ENCODE results near the gene ENPP7. TPM values are rescaled to one million over a fixed set of nuclear protein-coding genes. Genes with fewer than 3 reads are reported as not detected.

The ENPP7 gene
- total RNA-seq, 4 donors from 2014 or later = not detected

DNA sequence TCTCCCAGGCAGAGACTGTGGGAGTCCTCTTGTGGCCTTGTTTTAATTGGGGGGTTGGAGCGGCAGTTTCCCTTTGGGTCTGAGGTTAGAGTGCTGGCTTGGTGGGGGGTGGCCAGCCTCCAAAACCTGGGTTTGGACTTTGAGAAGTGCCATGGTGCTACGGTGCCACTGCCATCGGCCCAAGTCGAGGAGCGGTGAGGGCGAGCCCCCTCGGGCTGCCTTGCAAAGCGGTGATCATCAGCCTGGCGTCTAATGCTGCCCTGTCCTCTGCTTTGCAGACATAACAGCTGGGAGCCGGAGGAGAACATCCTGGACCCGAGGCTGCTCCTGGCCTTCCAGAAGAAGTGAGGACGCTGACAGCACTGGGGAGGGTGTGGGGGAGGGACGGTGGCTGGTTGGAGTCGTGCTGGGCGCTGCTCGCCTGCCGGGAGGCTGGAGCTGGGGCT, 48.4 kb downstream of the ENPP7 start:
- intact Hi-C loops (cut with DNase I; ENCODE audit: low total_unique reads) = loop anchor here (5.0 kb wide), 1 partner anchor 443 kb away; the partner anchor contains the start of genes SGSH and SLC26A11
- no peak for TF ChIP-seq POLR2A (IDR thresholded peaks at IDR 0.05)
- TF ChIP-seq, protein P1, sequence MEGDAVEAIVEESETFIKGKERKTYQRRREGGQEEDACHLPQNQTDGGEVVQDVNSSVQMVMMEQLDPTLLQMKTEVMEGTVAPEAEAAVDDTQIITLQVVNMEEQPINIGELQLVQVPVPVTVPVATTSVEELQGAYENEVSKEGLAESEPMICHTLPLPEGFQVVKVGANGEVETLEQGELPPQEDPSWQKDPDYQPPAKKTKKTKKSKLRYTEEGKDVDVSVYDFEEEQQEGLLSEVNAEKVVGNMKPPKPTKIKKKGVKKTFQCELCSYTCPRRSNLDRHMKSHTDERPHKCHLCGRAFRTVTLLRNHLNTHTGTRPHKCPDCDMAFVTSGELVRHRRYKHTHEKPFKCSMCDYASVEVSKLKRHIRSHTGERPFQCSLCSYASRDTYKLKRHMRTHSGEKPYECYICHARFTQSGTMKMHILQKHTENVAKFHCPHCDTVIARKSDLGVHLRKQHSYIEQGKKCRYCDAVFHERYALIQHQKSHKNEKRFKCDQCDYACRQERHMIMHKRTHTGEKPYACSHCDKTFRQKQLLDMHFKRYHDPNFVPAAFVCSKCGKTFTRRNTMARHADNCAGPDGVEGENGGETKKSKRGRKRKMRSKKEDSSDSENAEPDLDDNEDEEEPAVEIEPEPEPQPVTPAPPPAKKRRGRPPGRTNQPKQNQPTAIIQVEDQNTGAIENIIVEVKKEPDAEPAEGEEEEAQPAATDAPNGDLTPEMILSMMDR (IDR thresholded peaks at IDR 0.05) = no peak
- no peak for DNase-seq (ENCODE audit: low spot score in 2 of 2)
- H3K4me3 ChIP-seq (ENCODE audit: low read depth, poor library complexity, severe bottlenecking) = no peak overlapping the region
- WGBS, 2 donors = 32 to 38% methylated on average over 17 of the region's 17 CpGs

DNA sequence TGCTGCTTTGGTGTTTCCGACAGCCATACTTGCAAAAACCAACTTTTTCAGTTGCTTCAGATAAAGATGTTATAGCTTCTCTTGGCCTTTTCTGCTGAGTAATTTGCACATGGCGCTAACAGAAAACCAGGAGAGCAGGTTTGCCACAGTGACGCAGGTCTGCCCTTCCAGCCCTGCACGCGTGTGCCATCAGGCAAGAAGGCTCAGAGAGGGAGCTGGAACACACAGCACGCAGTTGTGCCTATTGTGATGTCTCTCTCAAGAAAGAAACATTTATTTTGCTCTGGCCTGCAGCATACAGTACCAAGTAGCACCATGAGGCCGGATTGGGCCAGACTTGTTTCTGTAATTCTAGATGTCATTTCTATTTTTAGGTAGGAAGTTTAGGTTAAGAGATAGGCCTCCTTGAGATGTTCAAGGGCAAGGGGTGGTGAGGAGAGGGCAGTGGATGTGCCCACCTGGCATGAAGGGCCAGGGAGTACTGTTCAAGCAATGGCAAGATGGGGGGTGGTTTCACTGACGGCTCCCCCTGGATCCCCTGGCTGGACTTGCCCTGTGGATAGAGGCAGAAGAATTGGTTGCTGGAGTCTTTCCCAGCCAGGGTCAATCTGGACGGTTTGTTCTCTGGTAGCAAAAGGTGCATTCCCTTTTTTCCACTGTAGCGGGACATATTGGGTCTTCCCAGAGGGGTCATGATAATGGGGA, 49.1 kb downstream of the ENPP7 start:
- no peak for TF ChIP-seq POLR2A (IDR thresholded peaks at IDR 0.05)
- TF ChIP-seq, protein P1 (IDR thresholded peaks at IDR 0.05) = no peak
- H3K4me3 ChIP-seq (ENCODE audit: low read depth, poor library complexity, severe bottlenecking) = no peak overlapping the region
- DNase-seq (ENCODE audit: low spot score in 2 of 2) = no peak
- intact Hi-C loops (cut with DNase I; ENCODE audit: low total_unique reads) = loop anchor here (5.0 kb wide), 1 partner anchor 442 kb away; the partner anchor contains the start of genes SGSH and SLC26A11
- WGBS, 2 donors = 75 to 79% methylated on average over 10 of the region's 10 CpGs

DNA sequence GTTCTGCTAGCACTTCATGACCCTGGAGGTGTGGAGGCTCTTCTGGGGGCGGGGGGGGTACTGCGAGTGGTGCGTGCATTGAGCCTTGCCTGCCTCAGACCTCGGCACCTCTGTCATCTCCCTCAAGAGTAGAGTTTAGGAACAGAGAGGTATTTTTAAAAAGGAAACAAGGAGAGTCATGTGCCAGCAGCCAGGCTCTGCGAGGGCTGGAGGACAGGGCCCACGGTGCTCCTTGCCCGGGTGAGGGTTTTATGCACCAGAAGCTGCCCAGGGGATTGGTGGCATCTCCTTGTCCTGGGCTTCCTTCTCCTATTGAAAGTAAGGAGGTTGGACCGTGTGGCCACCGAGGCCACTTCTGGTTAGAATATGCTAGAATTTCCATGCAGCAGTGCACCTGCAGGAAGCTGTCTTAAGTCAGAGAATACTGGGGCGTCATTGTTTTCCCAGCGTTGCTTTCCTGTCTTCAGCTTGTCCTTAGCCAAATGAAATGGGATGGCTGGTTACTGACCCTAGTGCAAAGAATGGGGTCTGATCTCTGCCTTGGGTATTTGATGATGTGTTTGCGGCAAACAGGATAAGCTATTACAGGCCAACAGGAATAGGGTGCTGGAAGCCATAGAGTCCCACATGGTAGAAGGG, 50.4 kb downstream of the ENPP7 start:
- 74 to 93% methylated on average over 12 of the region's 12 CpGs for WGBS, 2 donors
- TF ChIP-seq, protein P1 (IDR thresholded peaks at IDR 0.05) = no peak
- no peak for TF ChIP-seq POLR2A (IDR thresholded peaks at IDR 0.05)
- intact Hi-C loops (cut with DNase I; ENCODE audit: low total_unique reads) = no loop called here
- DNase-seq (ENCODE audit: low spot score in 2 of 2) = no peak
- no peak overlapping the region for H3K4me3 ChIP-seq (ENCODE audit: low read depth, poor library complexity, severe bottlenecking)

DNA sequence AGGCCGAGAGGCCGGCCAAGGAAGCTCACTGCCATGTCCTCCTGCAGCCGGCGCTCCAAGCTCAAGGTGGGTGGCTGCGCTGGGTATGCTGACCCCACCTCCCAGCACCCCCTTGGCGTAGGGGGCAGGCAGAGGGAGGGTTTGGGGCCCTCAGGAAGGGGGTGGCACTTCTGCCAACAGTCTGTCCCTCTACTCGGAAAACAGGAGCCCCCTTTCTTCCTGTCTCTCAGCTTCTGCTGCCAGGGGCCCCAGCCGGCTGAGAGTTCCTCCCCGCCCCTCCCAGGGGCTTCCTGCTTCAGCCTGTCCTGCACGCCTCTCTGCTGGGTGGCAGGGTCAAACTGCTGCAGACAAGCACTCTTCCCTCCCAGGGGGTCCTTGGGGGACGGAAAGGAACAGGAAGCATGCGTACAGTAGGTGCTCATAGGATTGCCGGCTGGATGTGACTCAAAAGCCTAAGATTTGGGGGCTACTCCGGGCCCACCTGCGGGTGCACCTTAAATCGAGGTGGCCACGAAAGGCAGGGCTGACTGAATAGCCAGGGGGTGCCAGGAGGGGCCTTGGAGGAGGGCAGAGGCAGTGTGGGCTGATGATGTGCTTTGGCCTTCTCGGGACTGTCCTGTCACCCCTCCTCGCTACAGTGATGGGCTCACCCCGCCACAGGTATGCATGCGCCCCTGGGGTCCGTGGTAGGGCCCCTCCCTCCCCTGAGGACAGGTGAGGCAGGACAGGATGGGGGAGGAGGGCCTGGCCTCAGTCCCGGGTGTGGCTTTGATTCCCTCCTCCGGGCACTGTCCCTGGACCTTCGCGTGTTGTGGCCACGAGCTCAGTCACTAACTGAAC, 51.2 kb downstream of the ENPP7 start:
- no peak for DNase-seq (ENCODE audit: low spot score in 2 of 2)
- TF ChIP-seq, protein P1 (IDR thresholded peaks at IDR 0.05) = no peak
- TF ChIP-seq POLR2A (IDR thresholded peaks at IDR 0.05) = no peak
- no peak overlapping the region for H3K4me3 ChIP-seq (ENCODE audit: low read depth, poor library complexity, severe bottlenecking)
- intact Hi-C loops (cut with DNase I; ENCODE audit: low total_unique reads) = no loop called here
- WGBS, 2 donors = 79 to 80% methylated on average over 26 to 27 of the region's 27 CpGs

DNA sequence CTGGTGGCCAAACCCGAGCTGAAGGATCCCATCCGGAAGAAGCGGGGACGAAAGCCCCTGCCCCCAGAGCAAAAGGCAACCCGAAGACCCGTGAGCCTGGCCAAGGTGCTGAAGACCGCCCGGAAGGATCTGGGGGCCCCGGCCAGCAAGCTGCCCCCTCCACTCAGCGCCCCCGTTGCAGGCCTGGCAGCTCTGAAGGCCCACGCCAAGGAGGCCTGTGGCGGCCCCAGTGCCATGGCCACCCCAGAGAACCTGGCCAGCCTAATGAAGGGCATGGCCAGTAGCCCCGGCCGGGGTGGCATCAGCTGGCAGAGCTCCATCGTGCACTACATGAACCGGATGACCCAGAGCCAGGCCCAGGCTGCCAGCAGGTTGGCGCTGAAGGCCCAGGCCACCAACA, 53.1 kb downstream of the ENPP7 start:
- no peak for DNase-seq (ENCODE audit: low spot score in 2 of 2)
- WGBS, 2 donors = 93 to 94% methylated on average over 18 of the region's 18 CpGs
- TF ChIP-seq POLR2A (IDR thresholded peaks at IDR 0.05) = no peak
- TF ChIP-seq, protein P1 (IDR thresholded peaks at IDR 0.05) = no peak
- no peak overlapping the region for H3K4me3 ChIP-seq (ENCODE audit: low read depth, poor library complexity, severe bottlenecking)
- intact Hi-C loops (cut with DNase I; ENCODE audit: low total_unique reads) = no loop called here

Data from lower leg skin (tissue), 4 donors.